Activated CD4-positive, alpha-beta T cell treated with anti-CD3 and anti-CD28 coated beads for 1 hour (primary cell): ENCODE results near the gene IGSF8.
"Not testable (repeated sequence)": the region's sequence is repeated elsewhere in the genome, so short reads cannot be mapped to it uniquely, and the experiment has no call there.

Experiments
- DNase-seq: peaks from one replicate; pipeline ENCODE4 v3.0.0-alpha.2; 2020

IGSF8 gene

GRCh38 chr1:160097911-160098851 is at the start of gene IGSF8:
Gene IGSF8 (minus strand): TSS chr1:160098619. CDS start chr1:160098472, 147 bp downstream.
- DNase-seq: peak; percentile 91

GRCh38 chr1:160148121-160148520 is 49.7 kb upstream of the IGSF8 start:
- DNase-seq: no peak

- DNase-seq: no peak
Observed at GRCh38 chr1:160146107-160146506, 47.7 kb upstream of the IGSF8 start.

- no peak for DNase-seq
Observed at GRCh38 chr1:160144921-160145320, 46.5 kb upstream of the IGSF8 start.

GRCh38 chr1:160143695-160144094 is 45.3 kb upstream of the IGSF8 start:
- DNase-seq: no peak

- DNase-seq: no peak
Observed at GRCh38 chr1:160139840-160140239, 41.4 kb upstream of the IGSF8 start.

- DNase-seq: no peak
Observed at GRCh38 chr1:160137216-160137862, 38.9 kb upstream of the IGSF8 start.

- DNase-seq: no peak
Observed at GRCh38 chr1:160136926-160137200, 38.4 kb upstream of the IGSF8 start.

GRCh38 chr1:160136121-160136925 is 37.9 kb upstream of the IGSF8 start:
- DNase-seq: no peak

- DNase-seq: no peak
Observed at GRCh38 chr1:160134791-160135572, 36.6 kb upstream of the IGSF8 start.

- DNase-seq: no peak
Observed at GRCh38 chr1:160133990-160134770, 35.8 kb upstream of the IGSF8 start.

- no peak for DNase-seq
Observed at GRCh38 chr1:160131803-160132565, 33.6 kb upstream of the IGSF8 start.

GRCh38 chr1:160130939-160131338 is 32.5 kb upstream of the IGSF8 start:
- no peak for DNase-seq

GRCh38 chr1:160130486-160130885 is 32.1 kb upstream of the IGSF8 start:
- no peak for DNase-seq

- DNase-seq: no peak
Observed at GRCh38 chr1:160129966-160130365, 31.5 kb upstream of the IGSF8 start.

GRCh38 chr1:160129558-160129957 is 31.1 kb upstream of the IGSF8 start:
- DNase-seq: no peak

GRCh38 chr1:160129046-160129445 is 30.6 kb upstream of the IGSF8 start:
- no peak for DNase-seq

GRCh38 chr1:160128636-160129035 is 30.2 kb upstream of the IGSF8 start:
- no peak for DNase-seq

- no peak for DNase-seq
Observed at GRCh38 chr1:160127865-160128523, 29.6 kb upstream of the IGSF8 start.

- DNase-seq: no peak
Observed at GRCh38 chr1:160127381-160127780, 29.0 kb upstream of the IGSF8 start.

- DNase-seq: not testable (repeated sequence)
Observed at GRCh38 chr1:160126342-160126741, 27.9 kb upstream of the IGSF8 start.
